ENCODE data around the gene KRTAP2-4.
"Not testable (repeated sequence)": the region's sequence is repeated elsewhere in the genome, so short reads cannot be mapped to it uniquely, and the experiment has no call there.

Gene KRTAP2-4

GRCh38 chr17:41037853-41038350, 27.8 kb downstream of the KRTAP2-4 start:
- Histone ChIP-seq H3K27me3 (ENCODE audit: low read length) (0 out of 2 replicates have a peak, but pooled peaks cover 3% of the 10 kb centered on the region), H3K9me3 (ENCODE audit: insufficient read depth, low read length) (peaks cover 8% of the 10 kb centered on the region; the same call in 1 of the 2 replicates), H3K9me2 (replicated peaks; ENCODE audit: insufficient read depth, low read length) (no peaks in the 10 kb centered on the region), H3K4me2 (ENCODE audit: low read depth, low read length, poor library complexity, severe bottlenecking) (no peak overlapping the region), H2AFZ (ENCODE audit: low read depth, low read length, severe bottlenecking) (no peak overlapping the region), H3K79me2 (ENCODE audit: insufficient read depth, low read length) (no peaks in the 10 kb centered on the region), H3F3A (ENCODE audit: insufficient read depth) (no peaks in the 10 kb centered on the region), H4K20me1 (ENCODE audit: low read depth, low read length) (no peaks in the 10 kb centered on the region), H3K9ac (ENCODE audit: low read length) (no peak overlapping the region), H3K4me3 (ENCODE audit: insufficient read depth, low read length, poor library complexity, severe bottlenecking) (no peak overlapping the region), H3K36me3 (ENCODE audit: low read length) (no peaks in the 10 kb centered on the region), H3K27ac (ENCODE audit: low read depth, low read length) (no peak overlapping the region)
- TF ChIP-seq CTCF (IDR thresholded peaks at IDR 0.05; ENCODE audit: insufficient read depth, low read length, poor library complexity, severe bottlenecking) = no peak
- no peak for TF ChIP-seq EZH2phosphoT487 (conservative IDR thresholded peaks at IDR 0.05; ENCODE audit: low read length)

- H3K4me3 ChIP-seq (ENCODE audit: insufficient read depth, low read length, poor library complexity, severe bottlenecking); H3F3A ChIP-seq (ENCODE audit: insufficient read depth); H3K9me2 ChIP-seq (replicated peaks; ENCODE audit: insufficient read depth, low read length); H3K9ac ChIP-seq (ENCODE audit: low read length); H3K79me2 ChIP-seq (ENCODE audit: insufficient read depth, low read length); H3K36me3 ChIP-seq (ENCODE audit: low read length); H4K20me1 ChIP-seq (ENCODE audit: low read depth, low read length); H3K27me3 ChIP-seq (ENCODE audit: low read length); H2AFZ ChIP-seq (ENCODE audit: low read depth, low read length, severe bottlenecking); H3K9me3 ChIP-seq (ENCODE audit: insufficient read depth, low read length); H3K27ac ChIP-seq (ENCODE audit: low read depth, low read length); H3K4me2 ChIP-seq (ENCODE audit: low read depth, low read length, poor library complexity, severe bottlenecking): not testable (repeated sequence)
Observed at GRCh38 chr17:41034346-41034935, 31.2 kb downstream of the KRTAP2-4 start, which contains the start of gene KRTAP1-3. Gene KRTAP1-3 (minus strand): TSS chr17:41034874. CDS start chr17:41034821, 53 bp downstream.

- Histone ChIP-seq H4K20me1 (ENCODE audit: low read depth, low read length) (no peaks in the 10 kb centered on the region), H3K9ac (ENCODE audit: low read length) (no peak within 1 kb of the TSS), H3F3A (ENCODE audit: insufficient read depth) (no peaks in the 10 kb centered on the region), H3K9me2 (replicated peaks; ENCODE audit: insufficient read depth, low read length) (no peaks in the 10 kb centered on the region), H3K4me2 (ENCODE audit: low read depth, low read length, poor library complexity, severe bottlenecking) (no peak within 1 kb of the TSS), H2AFZ (ENCODE audit: low read depth, low read length, severe bottlenecking) (no peak within 1 kb of the TSS), H3K27me3 (ENCODE audit: low read length) (no peaks in the 10 kb centered on the region), H3K9me3 (ENCODE audit: insufficient read depth, low read length) (no peaks in the 10 kb centered on the region), H3K4me3 (ENCODE audit: insufficient read depth, low read length, poor library complexity, severe bottlenecking) (no peak within 1 kb of the TSS), H3K79me2 (ENCODE audit: insufficient read depth, low read length) (no peaks in the 10 kb centered on the region), H3K36me3 (ENCODE audit: low read length) (no peaks in the 10 kb centered on the region), H3K27ac (ENCODE audit: low read depth, low read length) (no peak within 1 kb of the TSS)
- TF ChIP-seq EZH2phosphoT487 (conservative IDR thresholded peaks at IDR 0.05; ENCODE audit: low read length) (no peak), CTCF (IDR thresholded peaks at IDR 0.05; ENCODE audit: insufficient read depth, low read length, poor library complexity, severe bottlenecking) (no peak)
Observed at GRCh38 chr17:41029633-41030245, 35.9 kb downstream of the KRTAP2-4 start, which contains the start of gene KRTAP1-4. Gene KRTAP1-4 (minus strand): TSS chr17:41030195. CDS start chr17:41030078, 117 bp downstream.
